Fibroblast of gingiva (primary cell): ENCODE results near the gene LTN1.
A peak's percentile ranks its signal among the peaks of the same experiment; 100 is the strongest.
"Not testable (repeated sequence)": the region's sequence is repeated elsewhere in the genome, so short reads cannot be mapped to it uniquely, and the experiment has no call there.

ENCODE experiments used
- DNase-seq: peaks from one replicate; pipeline ENCODE4 v3.0.0-alpha.2; 2011; ENCODE audit warnings: low read depth

LTN1 gene

GRCh38 chr21:28992526-28993292 is at the start of gene LTN1:
TSS of gene LTN1 (minus strand) at chr21:28992877. CDS start at chr21:28992805, 72 bp downstream.
- DNase-seq: peak; percentile 99

GRCh38 chr21:29034678-29035077 is 42.0 kb upstream of the LTN1 start:
- no peak for DNase-seq

GRCh38 chr21:29033871-29034270 is 41.2 kb upstream of the LTN1 start:
- no peak for DNase-seq

- DNase-seq: no peak
These were observed 40.6 kb upstream of the LTN1 start for GRCh38 chr21:29033301-29033700.

- DNase-seq: no peak
These were observed 38.2 kb upstream of the LTN1 start for GRCh38 chr21:29030909-29031308.

- no peak for DNase-seq
These were observed 36.8 kb upstream of the LTN1 start for GRCh38 chr21:29029524-29029923.

GRCh38 chr21:29025328-29025713 is 32.6 kb upstream of the LTN1 start:
- peak; percentile 6 for DNase-seq

GRCh38 chr21:29024474-29025327 is 32.0 kb upstream of the LTN1 start, which contains the start of gene USP16:
TSS of gene USP16 (plus strand) at chr21:29024668. CDS start at chr21:29027914, 3,246 bp downstream.
- DNase-seq: peak; percentile 100

- DNase-seq: no peak
These were observed 29.5 kb upstream of the LTN1 start for GRCh38 chr21:29022166-29022565.

GRCh38 chr21:29018540-29018939 is 25.9 kb upstream of the LTN1 start:
- DNase-seq: peak; percentile 12

GRCh38 chr21:29017639-29018237 is 25.1 kb upstream of the LTN1 start:
- DNase-seq: no peak

- not testable (repeated sequence) for DNase-seq
These were observed 18.6 kb upstream of the LTN1 start for GRCh38 chr21:29011236-29011635.

- no peak for DNase-seq
These were observed 15.7 kb upstream of the LTN1 start for GRCh38 chr21:29008367-29008766.

- DNase-seq: no peak
These were observed 15.1 kb upstream of the LTN1 start for GRCh38 chr21:29007810-29008209.

GRCh38 chr21:29007135-29007534 is 14.5 kb upstream of the LTN1 start:
- DNase-seq: no peak

- DNase-seq: peak; percentile 37
These were observed 13.0 kb upstream of the LTN1 start for GRCh38 chr21:29005696-29006095.

- DNase-seq: peak; percentile 98
These were observed 9.9 kb upstream of the LTN1 start for GRCh38 chr21:29002442-29003144.

GRCh38 chr21:28993293-28993629 is 584 bp upstream of the LTN1 start:
- no peak for DNase-seq

GRCh38 chr21:28991861-28992525 is 684 bp downstream of the LTN1 start:
- no peak for DNase-seq

- DNase-seq: not testable (repeated sequence)
These were observed 4.5 kb downstream of the LTN1 start for GRCh38 chr21:28988146-28988545.

GRCh38 chr21:28986677-28987076 is 6.0 kb downstream of the LTN1 start:
- no peak for DNase-seq

- DNase-seq: no peak
These were observed 10.0 kb downstream of the LTN1 start for GRCh38 chr21:28982637-28983036.
